ENCODE results near the gene UCK1.
"Not testable (repeated sequence)": the region's sequence is repeated elsewhere in the genome, so short reads cannot be mapped to it uniquely, and the experiment has no call there.

Gene UCK1

DNA sequence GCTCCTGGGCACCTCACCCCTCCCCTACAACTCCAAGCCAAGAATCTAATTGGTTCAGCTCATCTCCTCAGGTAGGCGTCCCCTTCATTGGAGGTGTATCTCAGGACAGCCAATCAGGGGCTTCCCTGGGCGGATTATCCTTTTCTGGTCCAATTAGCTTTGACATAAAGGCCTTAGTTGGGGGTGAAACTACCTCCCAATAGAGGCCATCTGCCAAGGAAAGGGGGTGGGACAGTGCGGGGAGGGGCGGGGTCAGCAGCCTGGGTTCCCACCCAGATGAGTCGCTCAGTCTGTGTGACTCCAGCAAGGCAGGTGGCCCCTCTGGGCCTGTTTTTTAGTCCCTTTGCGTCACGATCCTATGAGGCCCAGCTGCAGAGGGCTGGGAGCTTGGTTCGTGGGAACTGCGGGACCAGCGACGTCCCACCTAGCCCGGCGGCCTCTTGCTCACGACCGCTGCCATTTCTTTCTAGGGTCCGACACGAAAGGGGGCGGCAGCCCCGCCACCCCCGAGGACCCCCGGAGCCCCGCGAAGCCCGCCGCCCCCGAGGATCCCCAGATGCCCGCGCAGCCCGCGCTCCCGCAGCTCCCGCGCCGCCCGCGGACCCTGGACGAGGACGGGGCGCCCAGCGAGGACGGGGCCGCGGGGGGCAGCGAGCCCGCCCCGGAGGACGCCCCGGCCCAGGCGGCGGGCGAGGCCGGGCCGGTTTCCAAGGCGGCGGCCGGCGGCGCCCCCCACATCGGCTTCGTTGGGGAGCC, 23.2 kb upstream of the UCK1 start:
- no peak for DNase-seq

DNA sequence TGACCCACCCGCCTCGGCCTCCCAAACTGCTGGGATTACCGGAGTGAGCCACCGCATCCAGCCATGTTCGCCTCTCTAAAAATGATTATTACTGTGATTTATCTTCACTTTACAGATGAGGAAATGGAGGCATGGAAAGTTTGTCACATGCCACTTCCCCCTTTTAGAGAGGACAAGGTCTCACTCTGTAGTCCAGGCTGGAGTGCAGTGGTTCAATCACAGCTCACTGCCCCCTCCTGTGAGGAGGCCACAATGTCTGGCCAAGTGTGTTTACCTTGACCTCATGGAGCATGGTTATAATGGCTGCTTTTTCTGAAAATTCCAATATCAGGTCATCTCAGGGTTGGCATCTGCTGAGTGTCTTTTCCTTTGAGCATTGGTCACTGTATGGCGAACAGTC, 21.0 kb upstream of the UCK1 start:
- DNase-seq, result no peak

GRCh38 chr9:131550465-131550864, 19.4 kb upstream of the UCK1 start:
- not testable (repeated sequence) for DNase-seq

DNA sequence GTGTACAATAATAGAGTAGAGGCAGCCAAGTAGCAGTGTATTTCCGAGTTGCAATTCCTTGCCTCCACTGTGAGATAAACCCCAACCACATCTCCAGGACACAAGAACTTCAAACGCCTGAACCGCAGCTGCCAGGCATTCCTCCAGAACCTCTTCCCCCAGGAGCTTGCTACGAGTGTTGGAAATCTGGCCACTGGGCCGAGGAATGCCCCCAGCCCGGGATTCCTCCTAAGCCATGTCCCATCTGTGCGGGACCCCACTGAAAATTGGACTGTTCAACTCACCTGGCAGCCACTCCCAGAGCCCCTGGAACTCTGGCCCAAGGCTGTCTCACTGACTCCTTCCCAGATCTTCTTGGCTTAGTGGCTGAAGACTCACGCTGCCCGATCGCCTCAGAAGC, 18.1 kb upstream of the UCK1 start:
- DNase-seq, result not testable (repeated sequence)

DNA sequence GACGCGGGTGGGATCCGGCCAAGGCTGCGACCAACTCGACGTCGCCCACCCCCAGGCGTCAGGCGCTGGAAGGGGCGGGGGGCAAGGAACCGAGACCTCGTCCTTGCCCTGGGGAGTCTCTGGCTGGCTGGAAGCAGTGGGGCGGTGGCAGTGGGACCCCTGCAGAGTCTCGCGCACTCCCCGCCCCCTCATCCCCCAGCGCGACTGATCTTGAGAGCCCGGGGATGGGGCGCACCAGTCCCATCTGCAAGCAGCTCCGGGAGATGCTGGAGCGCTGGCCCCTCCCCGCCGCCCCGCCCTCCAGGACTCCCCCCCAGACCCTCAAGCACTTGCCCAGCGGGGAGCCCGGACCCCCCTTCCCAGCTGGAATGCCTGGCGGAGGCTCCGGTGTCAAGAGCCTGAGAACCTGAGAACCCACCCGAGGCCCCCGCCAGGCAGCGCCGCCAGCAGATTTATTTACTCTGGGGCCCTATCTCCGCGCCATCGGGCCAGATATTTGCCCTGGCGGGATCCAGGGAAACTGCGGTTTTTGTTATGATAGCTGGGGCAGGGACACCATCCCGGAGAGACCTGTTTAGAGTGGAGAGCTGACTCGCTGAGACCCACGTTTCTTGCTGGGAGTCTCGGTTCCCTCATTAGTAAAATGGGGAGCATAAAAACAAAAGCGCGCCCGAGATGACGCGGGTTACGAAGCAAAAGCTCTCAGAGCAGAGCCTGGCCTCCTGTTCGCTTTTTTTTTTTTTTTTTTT, 15.4 kb upstream of the UCK1 start:
- peak; percentile 40 for DNase-seq

GRCh38 chr9:131545786-131546335, 14.8 kb upstream of the UCK1 start:
- no peak for DNase-seq

- no peak for DNase-seq
Measured at GRCh38 chr9:131545003-131545785, 14.1 kb upstream of the UCK1 start, which contains the start of gene PRRT1B. TSS of gene PRRT1B (plus strand) at chr9:131545523. CDS start at chr9:131545616, 93 bp downstream.

- no peak for DNase-seq
Measured at GRCh38 chr9:131543141-131543540, 12.1 kb upstream of the UCK1 start.

DNA sequence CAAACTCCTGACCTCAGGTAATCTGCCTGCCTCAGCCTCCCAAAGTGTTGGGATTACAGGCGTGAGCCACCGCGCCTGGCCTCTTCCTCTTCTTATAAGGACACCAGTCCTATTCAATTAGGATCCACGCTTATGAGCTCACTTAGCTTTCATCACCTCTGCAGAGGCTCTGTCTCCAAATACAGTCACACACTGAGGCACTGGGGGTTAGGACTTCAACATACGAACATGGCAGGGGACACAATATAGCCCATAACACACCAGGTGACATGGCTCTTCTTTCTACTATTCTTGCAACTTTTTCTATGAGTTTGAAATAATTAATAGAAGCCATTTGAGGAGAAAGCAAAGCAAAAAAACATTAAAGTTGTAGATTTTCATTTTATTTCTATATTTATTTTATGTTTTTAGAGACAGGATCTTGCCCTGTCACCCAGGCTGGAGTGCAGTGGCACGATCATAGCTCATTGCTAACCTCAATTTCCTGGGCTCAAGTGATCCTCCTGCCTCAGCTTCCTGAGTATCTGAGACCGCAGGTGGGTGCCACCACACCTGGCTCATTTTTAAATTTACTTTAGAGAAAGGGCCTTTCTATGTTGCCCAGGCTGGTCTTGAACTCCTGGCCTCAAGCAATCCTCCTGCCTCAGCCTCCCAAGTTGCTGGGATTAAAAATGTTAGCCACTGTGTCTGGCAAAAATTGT, 8.3 kb upstream of the UCK1 start:
- no peak for DNase-seq

DNA sequence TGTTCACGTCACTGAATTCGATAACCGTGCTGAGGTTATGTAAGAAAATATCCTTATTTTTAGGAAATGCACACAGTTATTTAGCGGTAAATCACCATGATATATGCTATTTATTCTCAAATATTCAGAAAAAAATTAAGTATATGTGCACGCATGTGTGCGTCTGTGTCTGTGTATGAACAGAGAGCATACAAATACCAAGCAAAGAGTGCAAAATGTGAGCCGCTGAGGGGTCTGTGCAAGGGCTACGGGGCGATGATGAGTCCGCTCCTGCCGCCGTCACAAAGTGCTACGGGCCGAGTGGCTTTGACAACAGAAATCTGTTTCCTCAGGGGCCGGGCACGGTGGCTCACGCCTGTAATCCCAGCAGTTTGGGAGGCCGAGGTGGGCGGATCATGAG, 6.9 kb upstream of the UCK1 start:
- no peak for DNase-seq

- DNase-seq, result no peak
Measured at GRCh38 chr9:131534721-131535237, 3.7 kb upstream of the UCK1 start.

GRCh38 chr9:131530546-131530919, 530 bp downstream of the UCK1 start:
- DNase-seq, result peak; percentile 57

DNA sequence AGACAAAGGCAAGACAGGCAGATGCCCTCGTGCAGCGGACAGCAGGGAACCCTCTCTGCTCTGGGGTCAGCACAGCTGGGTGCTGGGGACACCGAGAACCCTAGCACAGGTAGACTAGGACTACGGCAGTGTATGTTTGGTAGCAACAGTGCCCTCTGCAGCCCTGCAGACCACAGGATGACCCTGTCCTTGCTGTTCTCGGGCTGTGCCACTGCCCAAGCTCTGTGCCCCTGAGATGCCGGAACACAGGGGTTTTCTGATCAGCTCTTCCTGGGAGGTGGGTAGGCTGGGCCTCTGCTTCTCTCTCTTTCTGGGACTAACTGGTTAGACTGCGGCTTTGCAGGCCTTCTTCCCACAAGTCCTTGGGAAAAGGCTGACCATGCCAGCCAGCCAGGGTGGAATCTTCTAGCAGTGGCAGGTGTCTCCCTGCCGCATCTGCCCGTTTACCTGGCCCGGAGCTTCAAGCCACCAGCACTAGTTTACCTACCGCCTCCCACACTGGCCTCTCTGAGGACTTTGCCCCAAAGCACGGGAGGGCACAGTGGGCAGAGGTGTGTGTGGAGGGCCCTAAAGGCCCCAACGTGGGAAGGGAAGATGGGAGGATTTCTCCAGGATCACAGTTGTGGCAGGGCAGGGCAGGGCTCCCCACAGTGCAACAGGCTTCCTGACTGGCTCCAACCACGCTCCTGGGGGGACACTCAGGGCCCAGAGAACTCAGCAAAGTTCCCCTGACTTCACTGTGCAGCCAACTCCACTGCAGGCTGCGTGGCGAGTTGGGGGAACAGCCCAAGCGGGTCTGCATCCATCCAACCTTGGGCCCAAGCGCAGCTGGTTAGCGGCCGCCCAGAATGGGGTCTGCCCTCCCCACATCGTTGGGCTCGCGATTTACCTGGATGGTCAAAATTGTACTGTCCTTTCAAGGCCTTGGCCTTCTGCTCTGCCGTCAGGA, 1.2 kb downstream of the UCK1 start:
- no peak for DNase-seq

DNA sequence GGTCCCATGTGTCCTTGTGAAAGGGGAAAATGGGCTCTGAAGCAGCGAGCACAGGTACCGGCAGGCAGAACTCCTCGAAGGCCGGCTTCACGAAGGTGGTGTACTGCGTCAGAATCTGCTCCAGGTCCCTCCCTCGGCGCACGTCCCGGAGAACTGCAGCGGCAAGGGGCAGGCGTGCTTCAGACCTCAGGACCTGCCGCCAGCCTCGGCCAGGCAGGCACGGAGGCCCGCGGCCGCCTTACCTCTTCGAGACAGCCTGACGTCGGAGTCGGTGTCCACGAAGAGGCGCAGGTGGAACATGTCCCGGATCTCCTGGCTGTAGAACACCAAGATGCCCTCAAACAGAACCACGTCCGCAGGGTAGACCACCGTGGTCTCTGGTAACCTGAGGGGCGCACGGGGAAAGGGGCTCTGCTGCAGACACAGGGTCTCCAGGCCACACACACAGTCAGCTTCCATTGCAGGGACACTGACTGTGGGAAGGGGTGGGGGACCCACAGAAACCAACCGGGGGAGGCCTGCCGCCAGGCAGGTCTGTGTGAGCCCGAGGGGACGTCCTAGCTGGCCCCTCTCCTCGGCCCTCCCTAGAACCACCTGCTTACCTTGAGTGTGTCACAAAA, 2.1 kb downstream of the UCK1 start:
- DNase-seq, result no peak

- DNase-seq, result no peak
Measured at GRCh38 chr9:131528186-131528585, 2.9 kb downstream of the UCK1 start.

DNA sequence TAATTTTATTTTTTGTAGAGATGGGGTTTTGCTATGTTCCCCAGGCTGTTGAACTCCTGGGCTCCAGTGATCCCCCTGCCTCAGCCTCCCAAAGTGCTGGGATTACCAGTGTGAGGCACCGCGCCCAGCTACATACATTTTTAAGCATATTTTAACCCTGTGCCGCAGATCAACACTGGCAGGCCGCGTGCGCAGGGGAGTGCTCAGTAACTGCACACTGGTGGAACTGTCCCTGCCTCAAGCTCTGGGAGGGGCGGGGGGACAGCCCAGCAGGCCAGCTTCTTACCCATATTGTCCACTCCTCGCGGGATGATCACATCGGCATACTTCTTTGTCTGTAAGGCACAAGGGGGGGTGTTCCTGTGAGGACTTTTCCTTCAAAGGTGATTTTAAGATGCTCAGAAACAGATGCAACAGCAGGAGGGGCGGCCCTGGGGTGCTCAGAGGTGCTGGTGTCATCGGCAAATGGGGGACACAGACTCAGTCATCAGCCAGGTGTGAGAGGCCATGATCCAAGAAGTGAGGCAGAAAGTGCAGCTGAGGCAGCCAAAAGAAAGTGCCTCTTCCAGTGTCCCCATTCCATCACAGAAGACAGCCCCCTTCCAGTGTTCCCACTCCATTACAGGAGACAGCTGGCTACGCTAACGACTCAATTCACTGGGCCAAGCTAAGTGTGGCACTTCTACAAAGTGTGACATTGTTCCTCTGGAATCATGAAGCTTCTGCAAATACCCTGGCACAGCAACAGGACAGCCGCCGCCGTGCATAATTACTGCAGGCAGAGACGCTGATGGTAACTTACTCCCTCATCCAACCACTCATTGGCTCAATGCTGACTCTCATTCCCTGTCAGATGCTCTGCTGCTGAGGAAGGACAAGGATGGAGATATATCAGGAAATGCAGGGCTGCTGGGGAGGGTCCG, 5.2 kb downstream of the UCK1 start:
- DNase-seq, result no peak

- no peak for DNase-seq
Measured at GRCh38 chr9:131524665-131525315, 6.3 kb downstream of the UCK1 start.

GRCh38 chr9:131523451-131524435, 7.3 kb downstream of the UCK1 start:
- DNase-seq, result no peak
